CD14-positive monocyte (primary cell): ENCODE data around the gene SEZ6L. TPM values are rescaled to one million over a fixed set of nuclear protein-coding genes. Genes with fewer than 3 reads are reported as not detected.

Source experiments
- DNase-seq, 3 donors: peaks; one replicate each; pipeline ENCODE4 v3.0.0-alpha.2; 2011 to 2022
- H2AFZ ChIP-seq: 2 replicates; pipeline ENCODE4 v1.6.0; 2012; ENCODE audit warnings: mild to moderate bottlenecking, low read depth, low read length, inconsistent platforms; ENCODE audit not compliant: insufficient read depth, poor library complexity, severe bottlenecking
- H3K27ac ChIP-seq, 2 donors: 1 replicate in 1 of 2; 2 replicates in 1 of 2; pipeline ENCODE4 v1.5.1; 2012 to 2013; ENCODE audit warnings: low read length in 2 of 2, control low read depth in 1 of 2, inconsistent platforms in 1 of 2, low read depth in 1 of 2, mild to moderate bottlenecking in 1 of 2
- H3K27me3 ChIP-seq, 2 donors: one replicate each; pipeline versions ENCODE4 v1.6.0 to v1.6.1; 2011 to 2013; ENCODE audit warnings: low read length in 2 of 2; ENCODE audit not compliant: control insufficient read depth in 2 of 2, insufficient read depth in 2 of 2
- H3K36me3 ChIP-seq, 2 donors: replicated peaks in 1 of 2; 1 replicate in 1 of 2; 2 replicates in 1 of 2; pipeline versions ENCODE4 v1.5.1 to v1.6.1; 2012 to 2013; ENCODE audit warnings: low read length in 2 of 2, control low read depth in 1 of 2, inconsistent platforms in 1 of 2, mild to moderate bottlenecking in 1 of 2; ENCODE audit not compliant: insufficient read depth in 2 of 2, control insufficient read depth in 1 of 2
- H3K4me1 ChIP-seq, 2 donors: 1 replicate in 1 of 2; 2 replicates in 1 of 2; pipeline versions ENCODE4 v1.5.1 to v1.6.1; 2012 to 2013; ENCODE audit warnings: low read length in 2 of 2, control low read depth in 1 of 2, inconsistent platforms in 1 of 2, mild to moderate bottlenecking in 1 of 2, moderate library complexity in 1 of 2; ENCODE audit not compliant: insufficient read depth in 2 of 2, control insufficient read depth in 1 of 2
- H3K4me2 ChIP-seq: replicated peaks from 2 replicates; pipeline ENCODE3; 2012; ENCODE audit warnings: low read length, moderate library complexity, mild to moderate bottlenecking; ENCODE audit not compliant: poor library complexity, severe bottlenecking; ENCODE audit errors: extremely low read depth
- H3K4me3 ChIP-seq, 3 experiments: fragments of 200-600 bp in 1 of 3; sonication (generic) in 1 of 3; replicated peaks in 1 of 3; 1 replicate in 2 of 3; 2 replicates in 1 of 3; pipeline ENCODE4 v1.5.1; 2011 to 2013; ENCODE audit warnings: low read length in 3 of 3, mild to moderate bottlenecking in 3 of 3, control low read depth in 2 of 3, low read depth in 2 of 3, inconsistent platforms in 1 of 3, moderate library complexity in 1 of 3
- H3K79me2 ChIP-seq: 2 replicates; pipeline ENCODE4 v1.6.0; 2012; ENCODE audit warnings: mild to moderate bottlenecking, control low read depth, inconsistent platforms, low read length, moderate library complexity; ENCODE audit not compliant: insufficient read depth
- H3K9ac ChIP-seq: 2 replicates; pipeline ENCODE4 v1.6.0; 2017; ENCODE audit warnings: low read length, mild to moderate bottlenecking; ENCODE audit not compliant: insufficient read depth, poor library complexity, severe bottlenecking
- H3K9me3 ChIP-seq, 2 donors: replicated peaks in 1 of 2; 1 replicate in 1 of 2; 2 replicates in 1 of 2; pipeline versions ENCODE4 v1.5.1 to v1.6.1; 2012 to 2013; ENCODE audit warnings: low read length in 2 of 2, control low read depth in 1 of 2; ENCODE audit not compliant: control insufficient read depth in 1 of 2, insufficient read depth in 1 of 2
- H4K20me1 ChIP-seq: 2 replicates; pipeline ENCODE4 v1.6.0; 2012; ENCODE audit warnings: mild to moderate bottlenecking, low read length, control low read depth, moderate library complexity; ENCODE audit not compliant: insufficient read depth
- H3K27ac Mint-ChIP-seq, 7 donors: one replicate each; pipeline ENCODE4 v1.8.0; 2020; ENCODE audit warnings: mild to moderate bottlenecking in 7 of 7, mixed read lengths in 7 of 7, moderate library complexity in 6 of 7, inconsistent platforms in 2 of 7
- H3K27me3 Mint-ChIP-seq, 3 donors: one replicate each; pipeline ENCODE4 v1.8.0; 2021 to 2022; ENCODE audit warnings: low read depth in 3 of 3, mild to moderate bottlenecking in 3 of 3, mixed read lengths in 3 of 3, moderate library complexity in 3 of 3, inconsistent platforms in 1 of 3
- H3K36me3 Mint-ChIP-seq, 2 donors: one replicate each; pipeline ENCODE4 v1.8.0; 2020; ENCODE audit warnings: mixed read lengths in 2 of 2, inconsistent platforms in 1 of 2, mild to moderate bottlenecking in 1 of 2
- H3K4me1 Mint-ChIP-seq: one replicate; pipeline ENCODE4 v1.8.0; 2020; ENCODE audit warnings: mild to moderate bottlenecking, mixed read lengths
- H3K4me3 Mint-ChIP-seq, 2 donors: one replicate each; pipeline ENCODE4 v1.8.0; 2020; ENCODE audit warnings: mild to moderate bottlenecking in 2 of 2, mixed read lengths in 2 of 2, moderate library complexity in 1 of 2
- H3K9me3 Mint-ChIP-seq, 7 donors: one replicate each; pipeline ENCODE4 v1.8.0; 2020 to 2022; ENCODE audit warnings: mixed read lengths in 7 of 7, mild to moderate bottlenecking in 6 of 7, moderate library complexity in 6 of 7, inconsistent platforms in 2 of 7
- WGBS: methylation state at CpG from one replicate; pipeline ENCODE4 v1.1.5; 2013; ENCODE audit warnings: missing lambda C conversion rate; ENCODE audit not compliant: insufficient coverage; 5-methylcytosine and 5-hydroxymethylcytosine counted together
- intact Hi-C, 2 donors: fragments of 100-400 bp; cut with micrococcal nuclease; formaldehyde crosslinking; loops; one replicate each; pipeline versions ENCODE4 v1.15.0 to v1.15.1; 2023
- polyA plus RNA-seq, 3 donors: library from polyadenylated mRNA; depleted of rRNA in 1 of 3; unstranded in 2 of 3; stranded (reverse) in 1 of 3; fragments of 300-500 nt in 2 of 3; fragments of >200 nt in 1 of 3; fragmentation: Illumina TruSeq in 2 of 3; gene quantifications; 1 replicate in 2 of 3; 2 replicates in 1 of 3; pipeline ENCODE4 v1.2.3, GENCODE V29; 2012 to 2021
- TF ChIP-seq, protein P1 (sequence below): fragments of 200-600 bp; IDR thresholded peaks from one replicate; pipeline ENCODE4 v1.8.0; 2022; ENCODE audit warnings: antibody characterized with exemption, mild to moderate bottlenecking

The SEZ6L gene
- polyA plus RNA-seq, 3 donors: 0.43 to 2.8 (median 0.71) TPM

- Histone ChIP-seq H3K79me2 (no peaks in the 10 kb centered on the region), H4K20me1 (no peaks in the 10 kb centered on the region), H2AFZ (no peak overlapping the region), H3K4me1 (no peaks in the 10 kb centered on the region), H3K27ac (no peak overlapping the region), H3K9ac (no peak overlapping the region), H3K27me3 (peaks cover 0 to 2% of the 10 kb centered on the region in 2 donors), H3K36me3 (no peaks in the 10 kb centered on the region), H3K4me2 (no peak overlapping the region), H3K4me3 (no peak overlapping the region), H3K9me3 (peaks cover 0 to 5% of the 10 kb centered on the region in 2 donors)
- TF ChIP-seq, protein P1, sequence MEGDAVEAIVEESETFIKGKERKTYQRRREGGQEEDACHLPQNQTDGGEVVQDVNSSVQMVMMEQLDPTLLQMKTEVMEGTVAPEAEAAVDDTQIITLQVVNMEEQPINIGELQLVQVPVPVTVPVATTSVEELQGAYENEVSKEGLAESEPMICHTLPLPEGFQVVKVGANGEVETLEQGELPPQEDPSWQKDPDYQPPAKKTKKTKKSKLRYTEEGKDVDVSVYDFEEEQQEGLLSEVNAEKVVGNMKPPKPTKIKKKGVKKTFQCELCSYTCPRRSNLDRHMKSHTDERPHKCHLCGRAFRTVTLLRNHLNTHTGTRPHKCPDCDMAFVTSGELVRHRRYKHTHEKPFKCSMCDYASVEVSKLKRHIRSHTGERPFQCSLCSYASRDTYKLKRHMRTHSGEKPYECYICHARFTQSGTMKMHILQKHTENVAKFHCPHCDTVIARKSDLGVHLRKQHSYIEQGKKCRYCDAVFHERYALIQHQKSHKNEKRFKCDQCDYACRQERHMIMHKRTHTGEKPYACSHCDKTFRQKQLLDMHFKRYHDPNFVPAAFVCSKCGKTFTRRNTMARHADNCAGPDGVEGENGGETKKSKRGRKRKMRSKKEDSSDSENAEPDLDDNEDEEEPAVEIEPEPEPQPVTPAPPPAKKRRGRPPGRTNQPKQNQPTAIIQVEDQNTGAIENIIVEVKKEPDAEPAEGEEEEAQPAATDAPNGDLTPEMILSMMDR: no peak
- Mint-ChIP-seq H3K36me3 (no peaks in the 10 kb centered on the region), H3K27ac (no peak overlapping the region), H3K4me3 (no peak overlapping the region), H3K9me3 (peaks cover 2 to 11% (median 8%) of the 10 kb centered on the region in 7 donors), H3K4me1 (no peaks in the 10 kb centered on the region), H3K27me3 (peaks cover 0 to 10% (median 6%) of the 10 kb centered on the region in 3 donors)
- no peak for DNase-seq
- WGBS: 83% methylated on average over 2 of the region's 6 CpGs
- intact Hi-C loops: no loop called here
Measured at GRCh38 chr22:26342745-26343410, 173.6 kb downstream of the SEZ6L start.

GRCh38 chr22:26345496-26345895 is 176.2 kb downstream of the SEZ6L start:
- Histone ChIP-seq H4K20me1 (no peaks in the 10 kb centered on the region), H3K27ac (no peak overlapping the region), H3K4me3 (no peak overlapping the region), H3K9ac (no peak overlapping the region), H3K27me3 (peaks cover 0 to 2% of the 10 kb centered on the region in 2 donors), H3K79me2 (no peaks in the 10 kb centered on the region), H3K4me2 (no peak overlapping the region), H2AFZ (no peak overlapping the region), H3K9me3 (peaks cover 0 to 5% of the 10 kb centered on the region in 2 donors), H3K4me1 (no peaks in the 10 kb centered on the region), H3K36me3 (no peaks in the 10 kb centered on the region)
- Mint-ChIP-seq H3K9me3 (peaks cover 2 to 11% (median 8%) of the 10 kb centered on the region in 7 donors), H3K27ac (no peak overlapping the region), H3K4me1 (no peaks in the 10 kb centered on the region), H3K36me3 (no peaks in the 10 kb centered on the region), H3K27me3 (peaks cover 0 to 4% (median 3%) of the 10 kb centered on the region in 3 donors), H3K4me3 (no peak overlapping the region)
- intact Hi-C loops: no loop called here
- TF ChIP-seq, protein P1: no peak
- WGBS: 100% methylated on average over 3 of the region's 3 CpGs
- no peak for DNase-seq
